ENCODE measurements around the gene CREG1. TPM values are rescaled to one million over a fixed set of nuclear protein-coding genes. Genes with fewer than 3 reads are reported as not detected.

The CREG1 gene
- total RNA-seq, 2 donors from 2014 or later: 81.1 to 100 TPM

DNA sequence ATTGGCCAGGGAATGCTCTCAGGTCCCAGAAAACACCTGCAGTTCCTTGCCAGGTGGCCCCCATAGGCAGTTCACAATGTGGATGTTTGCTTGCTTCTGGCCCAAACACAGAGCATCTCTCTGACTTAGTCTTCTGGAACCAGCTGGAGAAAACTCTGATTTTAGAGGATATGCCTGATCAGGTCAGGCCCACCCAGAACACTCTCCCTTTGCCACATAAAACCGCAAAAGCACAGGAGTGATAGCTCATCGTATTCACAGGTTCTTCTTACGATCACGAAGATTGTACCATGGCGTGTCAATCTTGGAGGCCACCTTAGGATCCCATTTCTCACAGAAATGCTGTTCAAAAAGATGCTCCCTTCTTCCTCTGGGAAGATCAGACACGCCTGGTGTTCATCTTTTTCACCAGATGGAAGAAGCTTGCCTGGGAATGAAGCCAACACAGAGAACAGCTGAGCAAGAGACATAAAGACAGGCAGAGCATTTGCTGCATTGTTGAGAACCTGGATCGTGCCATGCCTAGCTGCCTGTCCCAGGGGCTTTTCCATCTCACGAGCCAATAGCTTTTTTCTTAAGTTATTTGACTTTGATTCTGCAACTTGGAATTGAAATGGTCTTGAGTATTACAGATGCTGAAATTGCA is 23.6 kb downstream of the CREG1 start:
- peaks cover 4% of the 10 kb centered on the region for H3K4me1 ChIP-seq
- no peak for TF ChIP-seq POLR2A (IDR thresholded peaks at IDR 0.05)
- TF ChIP-seq, protein P1, sequence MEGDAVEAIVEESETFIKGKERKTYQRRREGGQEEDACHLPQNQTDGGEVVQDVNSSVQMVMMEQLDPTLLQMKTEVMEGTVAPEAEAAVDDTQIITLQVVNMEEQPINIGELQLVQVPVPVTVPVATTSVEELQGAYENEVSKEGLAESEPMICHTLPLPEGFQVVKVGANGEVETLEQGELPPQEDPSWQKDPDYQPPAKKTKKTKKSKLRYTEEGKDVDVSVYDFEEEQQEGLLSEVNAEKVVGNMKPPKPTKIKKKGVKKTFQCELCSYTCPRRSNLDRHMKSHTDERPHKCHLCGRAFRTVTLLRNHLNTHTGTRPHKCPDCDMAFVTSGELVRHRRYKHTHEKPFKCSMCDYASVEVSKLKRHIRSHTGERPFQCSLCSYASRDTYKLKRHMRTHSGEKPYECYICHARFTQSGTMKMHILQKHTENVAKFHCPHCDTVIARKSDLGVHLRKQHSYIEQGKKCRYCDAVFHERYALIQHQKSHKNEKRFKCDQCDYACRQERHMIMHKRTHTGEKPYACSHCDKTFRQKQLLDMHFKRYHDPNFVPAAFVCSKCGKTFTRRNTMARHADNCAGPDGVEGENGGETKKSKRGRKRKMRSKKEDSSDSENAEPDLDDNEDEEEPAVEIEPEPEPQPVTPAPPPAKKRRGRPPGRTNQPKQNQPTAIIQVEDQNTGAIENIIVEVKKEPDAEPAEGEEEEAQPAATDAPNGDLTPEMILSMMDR (IDR thresholded peaks at IDR 0.05): no peak
- no peaks in the 10 kb centered on the region for H3K27me3 ChIP-seq
- no peaks in the 10 kb centered on the region for H3K36me3 ChIP-seq (replicated peaks in 1 of 2; ENCODE audit: insufficient read depth in 1 of 2, low read depth in 2 of 2)
- H3K4me3 ChIP-seq: no peak overlapping the region
- 85 to 87% methylated on average over 8 of the region's 8 CpGs for WGBS, 2 donors
- no peak for DNase-seq
- intact Hi-C loops (cut with DNase I): loop anchor here (10.0 kb wide), 1 partner anchor 265 kb away; no protein-coding TSS in a partner anchor
- H3K9me3 ChIP-seq: no peaks in the 10 kb centered on the region
- no peak for ATAC-seq
- H3K27ac ChIP-seq: no peak overlapping the region

GRCh38 chr1:167528057-167528728 is 25.4 kb downstream of the CREG1 start:
- Histone ChIP-seq H3K36me3 (replicated peaks in 1 of 2; ENCODE audit: insufficient read depth in 1 of 2, low read depth in 2 of 2) (no peaks in the 10 kb centered on the region), H3K4me1 (peaks cover 4% of the 10 kb centered on the region), H3K27me3 (no peaks in the 10 kb centered on the region), H3K9me3 (no peaks in the 10 kb centered on the region), H3K4me3 (no peak overlapping the region), H3K27ac (no peak overlapping the region)
- TF ChIP-seq, protein P1 (IDR thresholded peaks at IDR 0.05): no peak
- no peak for TF ChIP-seq POLR2A (IDR thresholded peaks at IDR 0.05)
- 73 to 77% methylated on average over 3 of the region's 3 CpGs for WGBS, 2 donors
- ATAC-seq (no peak), DNase-seq (no peak)
- intact Hi-C loops (cut with DNase I): no loop called here

DNA sequence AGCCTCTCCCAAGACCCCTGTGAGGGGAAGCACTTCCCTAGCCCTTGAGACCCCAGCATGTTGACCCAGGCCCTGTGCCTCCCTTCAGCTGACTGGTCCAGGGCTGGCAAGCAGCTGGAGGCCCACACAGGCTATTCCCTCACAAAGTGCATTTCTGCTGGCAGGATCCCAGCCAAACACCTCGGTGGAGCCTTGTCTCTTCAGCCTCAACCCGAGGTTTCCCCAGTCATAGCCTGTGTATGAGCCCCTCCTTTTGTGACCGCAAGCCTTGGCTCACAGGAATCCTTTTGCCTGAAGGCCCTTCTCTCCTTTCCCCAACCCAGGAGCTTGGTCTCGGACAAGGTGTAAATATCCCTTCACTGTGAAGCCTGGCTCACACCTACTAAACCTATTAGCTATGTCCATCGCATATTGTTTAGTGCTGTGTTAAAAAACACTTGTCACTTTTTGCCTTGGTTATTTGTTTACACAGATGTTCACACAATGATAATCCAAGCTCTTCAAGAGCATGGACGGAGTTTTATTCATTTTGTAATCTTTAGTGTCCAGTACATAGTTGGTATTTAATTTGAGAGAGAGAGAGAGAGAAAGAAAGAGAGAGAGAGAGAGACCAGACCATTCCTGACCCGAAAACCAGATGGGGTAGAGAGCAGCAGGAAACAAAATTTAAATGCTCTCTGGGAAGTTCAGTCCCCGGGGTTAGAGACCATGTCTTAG is 26.7 kb downstream of the CREG1 start:
- no peaks in the 10 kb centered on the region for H3K9me3 ChIP-seq
- H3K4me3 ChIP-seq: no peak overlapping the region
- H3K4me1 ChIP-seq: peaks cover 4% of the 10 kb centered on the region
- no peak overlapping the region for H3K27ac ChIP-seq
- WGBS, 2 donors: 67 to 69% methylated on average over 8 of the region's 8 CpGs
- no peak for DNase-seq
- no peaks in the 10 kb centered on the region for H3K36me3 ChIP-seq (replicated peaks in 1 of 2; ENCODE audit: insufficient read depth in 1 of 2, low read depth in 2 of 2)
- TF ChIP-seq, protein P1 (IDR thresholded peaks at IDR 0.05): no peak
- no peak for TF ChIP-seq POLR2A (IDR thresholded peaks at IDR 0.05)
- intact Hi-C loops (cut with DNase I): no loop called here
- no peak for ATAC-seq
- H3K27me3 ChIP-seq: no peaks in the 10 kb centered on the region

GRCh38 chr1:167524651-167525050 is 28.9 kb downstream of the CREG1 start:
- no peak for TF ChIP-seq POLR2A (IDR thresholded peaks at IDR 0.05)
- TF ChIP-seq, protein P1 (IDR thresholded peaks at IDR 0.05): no peak
- 71 to 75% methylated on average over 6 to 9 of the region's 9 CpGs for WGBS, 2 donors

More at GRCh38 chr1:167524651-167525050, 28.9 kb downstream of the CREG1 start:
- H3K27me3 ChIP-seq: no peaks in the 10 kb centered on the region
- H3K4me1 ChIP-seq: peaks cover 4% of the 10 kb centered on the region
- intact Hi-C loops (cut with DNase I): no loop called here
- H3K9me3 ChIP-seq: no peaks in the 10 kb centered on the region
- H3K4me3 ChIP-seq: no peak overlapping the region
- DNase-seq: no peak
- no peak for ATAC-seq
- H3K36me3 ChIP-seq (replicated peaks in 1 of 2; ENCODE audit: insufficient read depth in 1 of 2, low read depth in 2 of 2): no peaks in the 10 kb centered on the region
- no peak overlapping the region for H3K27ac ChIP-seq

Measured in body of pancreas (tissue), 4 donors.